HEK293 (cell line): ENCODE measurements around the gene COQ8B.
A peak's percentile ranks its signal among the peaks of the same experiment; 100 is the strongest.
"Not testable (repeated sequence)": the region's sequence is repeated elsewhere in the genome, so short reads cannot be mapped to it uniquely, and the experiment has no call there.

Experiments
- CTCF ChIA-PET: fragments of 350-600 bp; formaldehyde crosslinking; extraction: SDS; loops from one replicate; lab custom pipeline; 2021; ENCODE audit warnings: antibody characterized with exemption; lab: Yijun Ruan, JAX
- POLR2A ChIA-PET: fragments of 300-600 bp; formaldehyde crosslinking; extraction: SDS; loops from one replicate; lab custom pipeline; 2020; ENCODE audit warnings: antibody characterized with exemption, inconsistent platforms; lab: Yijun Ruan, JAX
- H3K27ac ChIP-seq: fragments of 200-500 bp; sonication (Bioruptor generic); 2 replicates; pipeline ENCODE4 v1.5.1; 2014; ENCODE audit warnings: low read depth, low read length, control low read depth, inconsistent platforms; ENCODE audit errors: extremely low read depth
- H3K36me3 ChIP-seq, 2 experiments: fragments of 200-500 bp in 1 of 2; sonication (Bioruptor generic) in 1 of 2; 1 replicate in 1 of 2; 2 replicates in 1 of 2; pipeline ENCODE4 v1.5.1; 2014 to 2017; ENCODE audit warnings: inconsistent platforms in 2 of 2, low read length in 2 of 2; ENCODE audit not compliant: control insufficient read depth in 2 of 2, insufficient read depth in 1 of 2
- H3K4me1 ChIP-seq: fragments of 200-500 bp; sonication (Bioruptor generic); 2 replicates; pipeline ENCODE4 v1.5.1; 2014; ENCODE audit warnings: mild to moderate bottlenecking, low read length, inconsistent platforms; ENCODE audit not compliant: control insufficient read depth, insufficient read depth
- H3K4me3 ChIP-seq: 2 replicates; pipeline ENCODE4 v1.5.1; 2011; ENCODE audit warnings: low read depth, mild to moderate bottlenecking, control low read depth, low read length, moderate library complexity
- H3K9me3 ChIP-seq: fragments of 200-500 bp; sonication (Bioruptor generic); 2 replicates; pipeline ENCODE4 v1.5.1; 2014; ENCODE audit warnings: low read depth, low read length, inconsistent platforms; ENCODE audit not compliant: control insufficient read depth, insufficient read depth
- HOXA7 ChIP-seq: sonication (generic); formaldehyde crosslinking; IDR thresholded peaks from 2 replicates; pipeline ENCODE4 v1.8.1; 2022; ENCODE audit warnings: missing genetic modification reagents, borderline replicate concordance
- MEIS1 ChIP-seq: sonication (generic); formaldehyde crosslinking; IDR thresholded peaks from 2 replicates; pipeline ENCODE4 v1.8.1; 2022; ENCODE audit warnings: missing genetic modification reagents, mild to moderate bottlenecking, borderline replicate concordance
- ZFHX2 ChIP-seq: fragments of 450-650 bp; formaldehyde crosslinking; conservative IDR thresholded peaks from 2 replicates; pipeline ENCODE4 v1.5.1; 2016; ENCODE audit warnings: missing biosample characterization, missing genetic modification characterization
- ZNF202 ChIP-seq: fragments of 450-650 bp; formaldehyde crosslinking; IDR thresholded peaks from 2 replicates; pipeline ENCODE4 v1.5.1; 2016; ENCODE audit warnings: missing biosample characterization, missing genetic modification characterization, borderline replicate concordance
- ZNF214 ChIP-seq: fragments of 450-650 bp; formaldehyde crosslinking; IDR thresholded peaks from 2 replicates; pipeline ENCODE4 v1.5.1; 2017; ENCODE audit warnings: missing biosample characterization, mild to moderate bottlenecking, missing genetic modification characterization, borderline replicate concordance
- ZNF416 ChIP-seq: fragments of 450-650 bp; formaldehyde crosslinking; IDR thresholded peaks from 2 replicates; pipeline ENCODE4 v1.5.1; 2016; ENCODE audit warnings: missing biosample characterization, missing genetic modification characterization
- ZNF521 ChIP-seq: fragments of 450-650 bp; formaldehyde crosslinking; IDR thresholded peaks from 2 replicates; pipeline ENCODE4 v1.5.1; 2017; ENCODE audit warnings: missing biosample characterization, mild to moderate bottlenecking, missing genetic modification characterization
- ZNF660 ChIP-seq: fragments of 450-650 bp; IDR thresholded peaks from 2 replicates; pipeline ENCODE4 v1.5.1; 2018; ENCODE audit warnings: missing biosample characterization, mild to moderate bottlenecking, missing genetic modification characterization
- TF ChIP-seq, protein P1 (sequence below): fragments of 450-650 bp; formaldehyde crosslinking; IDR thresholded peaks from 2 replicates; pipeline ENCODE4 v1.5.1; 2016; ENCODE audit warnings: missing biosample characterization, missing genetic modification characterization
- TF ChIP-seq, protein P2 (sequence below): fragments of 450-650 bp; formaldehyde crosslinking; IDR thresholded peaks from 2 replicates; pipeline ENCODE4 v1.5.1; 2016; ENCODE audit warnings: missing biosample characterization, missing genetic modification characterization, borderline replicate concordance
- TF ChIP-seq, protein P3 (sequence below): fragments of 450-650 bp; formaldehyde crosslinking; IDR thresholded peaks from 2 replicates; pipeline ENCODE4 v1.5.1; 2016; ENCODE audit warnings: missing biosample characterization, missing genetic modification characterization, borderline replicate concordance

COQ8B gene

DNA sequence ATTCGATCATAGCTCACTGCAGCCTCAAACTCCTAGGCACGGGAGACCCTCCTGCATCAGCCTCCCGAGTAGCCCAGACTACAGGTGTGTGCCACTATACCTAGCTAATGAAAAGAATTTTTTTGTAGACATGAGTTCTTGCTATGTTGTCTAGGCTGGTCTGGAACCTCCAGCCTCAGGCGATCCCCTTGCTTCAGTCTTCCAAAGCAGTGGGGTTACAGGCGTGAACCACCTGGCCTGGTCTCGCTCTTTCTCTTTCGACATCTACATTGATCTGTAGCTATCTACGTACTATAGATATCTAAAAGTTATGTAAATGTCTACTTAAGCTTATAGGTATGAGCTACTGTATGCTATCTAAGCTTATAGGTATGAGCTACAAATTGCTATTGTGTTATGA is 58.7 kb downstream of the COQ8B start:
- Histone ChIP-seq H3K4me3 (no peak overlapping the region), H3K36me3 (no peaks in the 10 kb centered on the region), H3K27ac (no peak overlapping the region), H3K4me1 (no peaks in the 10 kb centered on the region; the same call in 1 of the 2 replicates), H3K9me3 (no peaks in the 10 kb centered on the region)
- ChIA-PET POLR2A (interaction anchor here (0.6 to 1.3 kb wide), 2 partner anchors 14 to 310 kb away, joined by 3 read pairs; partner anchors contain the start of genes C19orf47 and PLD3), CTCF (interaction anchor here (0.5 to 4.6 kb wide), 15 partner anchors 12 to 652 kb away, joined by 3 to 49 read pairs (median 4); partner anchors contain the start of gene CCDC97)
- TF ChIP-seq, protein P1, sequence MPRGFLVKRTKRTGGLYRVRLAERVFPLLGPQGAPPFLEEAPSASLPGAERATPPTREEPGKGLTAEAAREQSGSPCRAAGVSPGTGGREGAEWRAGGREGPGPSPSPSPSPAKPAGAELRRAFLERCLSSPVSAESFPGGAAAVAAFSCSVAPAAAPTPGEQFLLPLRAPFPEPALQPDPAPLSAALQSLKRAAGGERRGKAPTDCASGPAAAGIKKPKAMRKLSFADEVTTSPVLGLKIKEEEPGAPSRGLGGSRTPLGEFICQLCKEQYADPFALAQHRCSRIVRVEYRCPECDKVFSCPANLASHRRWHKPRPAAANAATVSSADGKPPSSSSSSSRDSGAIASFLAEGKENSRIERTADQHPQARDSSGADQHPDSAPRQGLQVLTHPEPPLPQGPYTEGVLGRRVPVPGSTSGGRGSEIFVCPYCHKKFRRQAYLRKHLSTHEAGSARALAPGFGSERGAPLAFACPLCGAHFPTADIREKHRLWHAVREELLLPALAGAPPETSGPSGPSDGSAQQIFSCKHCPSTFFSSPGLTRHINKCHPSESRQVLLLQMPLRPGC (tag by site-specific recombination) = no peak
- TF ChIP-seq, protein P2, sequence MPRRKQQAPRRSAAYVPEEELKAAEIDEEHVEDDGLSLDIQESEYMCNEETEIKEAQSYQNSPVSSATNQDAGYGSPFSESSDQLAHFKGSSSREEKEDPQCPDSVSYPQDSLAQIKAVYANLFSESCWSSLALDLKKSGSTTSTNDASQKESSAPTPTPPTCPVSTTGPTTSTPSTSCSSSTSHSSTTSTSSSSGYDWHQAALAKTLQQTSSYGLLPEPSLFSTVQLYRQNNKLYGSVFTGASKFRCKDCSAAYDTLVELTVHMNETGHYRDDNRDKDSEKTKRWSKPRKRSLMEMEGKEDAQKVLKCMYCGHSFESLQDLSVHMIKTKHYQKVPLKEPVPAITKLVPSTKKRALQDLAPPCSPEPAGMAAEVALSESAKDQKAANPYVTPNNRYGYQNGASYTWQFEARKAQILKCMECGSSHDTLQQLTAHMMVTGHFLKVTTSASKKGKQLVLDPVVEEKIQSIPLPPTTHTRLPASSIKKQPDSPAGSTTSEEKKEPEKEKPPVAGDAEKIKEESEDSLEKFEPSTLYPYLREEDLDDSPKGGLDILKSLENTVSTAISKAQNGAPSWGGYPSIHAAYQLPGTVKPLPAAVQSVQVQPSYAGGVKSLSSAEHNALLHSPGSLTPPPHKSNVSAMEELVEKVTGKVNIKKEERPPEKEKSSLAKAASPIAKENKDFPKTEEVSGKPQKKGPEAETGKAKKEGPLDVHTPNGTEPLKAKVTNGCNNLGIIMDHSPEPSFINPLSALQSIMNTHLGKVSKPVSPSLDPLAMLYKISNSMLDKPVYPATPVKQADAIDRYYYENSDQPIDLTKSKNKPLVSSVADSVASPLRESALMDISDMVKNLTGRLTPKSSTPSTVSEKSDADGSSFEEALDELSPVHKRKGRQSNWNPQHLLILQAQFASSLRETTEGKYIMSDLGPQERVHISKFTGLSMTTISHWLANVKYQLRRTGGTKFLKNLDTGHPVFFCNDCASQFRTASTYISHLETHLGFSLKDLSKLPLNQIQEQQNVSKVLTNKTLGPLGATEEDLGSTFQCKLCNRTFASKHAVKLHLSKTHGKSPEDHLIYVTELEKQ (tag by site-specific recombination) = no peak
- TF ChIP-seq ZNF521 (tag by site-specific recombination) = no peak
- no peak for TF ChIP-seq ZNF416 (tag by site-specific recombination)
- TF ChIP-seq ZNF214 (tag by site-specific recombination) = no peak
- TF ChIP-seq, all 188 proteins: peak for 0

DNA sequence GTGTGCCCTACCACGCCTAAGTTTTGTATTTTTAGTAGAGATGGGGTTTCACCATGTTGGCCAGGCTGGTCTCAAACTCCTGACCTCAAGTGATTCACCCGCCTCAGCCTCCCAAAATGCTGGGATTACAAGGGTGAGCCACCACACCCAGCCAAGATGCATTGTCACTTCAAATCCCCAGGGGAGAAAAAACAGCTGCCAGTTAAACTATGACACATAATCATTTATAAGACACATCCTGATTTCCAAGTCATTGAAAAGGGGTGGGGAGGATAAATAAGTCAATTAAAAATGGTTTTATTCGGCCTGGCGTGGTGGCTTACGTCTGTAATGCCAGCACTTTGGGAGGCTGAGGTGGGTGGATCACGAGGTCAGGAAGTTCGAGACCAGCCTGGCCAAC is 61.0 kb downstream of the COQ8B start:
- H3K4me1 ChIP-seq, H3K4me3 ChIP-seq, H3K27ac ChIP-seq, H3K36me3 ChIP-seq, POLR2A ChIA-PET, H3K9me3 ChIP-seq: not testable (repeated sequence)
- CTCF ChIA-PET = interaction anchor here (0.6 to 7.0 kb wide), 9 partner anchors 8 to 1897 kb away, joined by 3 to 54 read pairs (median 4); no protein-coding TSS in a partner anchor

DNA sequence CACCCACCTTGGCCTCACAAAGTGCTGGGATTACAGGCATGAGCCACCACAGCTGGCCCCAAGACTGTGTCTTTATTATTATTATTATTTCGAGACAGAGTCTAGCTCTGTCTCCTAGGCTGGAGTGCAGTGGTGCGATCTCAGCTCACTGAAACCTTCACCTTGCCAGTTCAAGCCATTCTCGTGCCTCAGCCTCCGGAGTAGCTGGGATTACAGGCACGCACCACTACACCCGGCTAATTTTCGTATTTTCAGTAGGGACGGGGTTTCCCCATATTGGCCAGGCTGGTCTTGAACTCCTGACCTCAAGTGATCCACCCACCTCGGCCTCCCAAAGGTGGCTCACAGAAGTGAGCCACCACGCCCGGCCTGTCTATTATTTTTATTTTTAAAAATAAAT is 64.4 kb downstream of the COQ8B start:
- H3K4me1 ChIP-seq, H3K36me3 ChIP-seq, H3K4me3 ChIP-seq, H3K27ac ChIP-seq: not testable (repeated sequence)
- TF ChIP-seq ZFHX2 (tag by site-specific recombination) = 0 out of 2 replicates have a peak, but pooled peaks have one; percentile 18
- TF ChIP-seq, all 188 proteins: peak for 1; not testable (repeated sequence) for 187
- ChIA-PET CTCF (interaction anchor here (1.5 to 7.0 kb wide), 2 partner anchors 17 to 55 kb away, joined by 4 to 54 read pairs; no protein-coding TSS in a partner anchor), POLR2A (interaction anchor here (0.6 kb wide), 1 partner anchor 611 kb away, joined by 6 read pairs; no protein-coding TSS in a partner anchor)
- H3K9me3 ChIP-seq = not testable (repeated sequence)

DNA sequence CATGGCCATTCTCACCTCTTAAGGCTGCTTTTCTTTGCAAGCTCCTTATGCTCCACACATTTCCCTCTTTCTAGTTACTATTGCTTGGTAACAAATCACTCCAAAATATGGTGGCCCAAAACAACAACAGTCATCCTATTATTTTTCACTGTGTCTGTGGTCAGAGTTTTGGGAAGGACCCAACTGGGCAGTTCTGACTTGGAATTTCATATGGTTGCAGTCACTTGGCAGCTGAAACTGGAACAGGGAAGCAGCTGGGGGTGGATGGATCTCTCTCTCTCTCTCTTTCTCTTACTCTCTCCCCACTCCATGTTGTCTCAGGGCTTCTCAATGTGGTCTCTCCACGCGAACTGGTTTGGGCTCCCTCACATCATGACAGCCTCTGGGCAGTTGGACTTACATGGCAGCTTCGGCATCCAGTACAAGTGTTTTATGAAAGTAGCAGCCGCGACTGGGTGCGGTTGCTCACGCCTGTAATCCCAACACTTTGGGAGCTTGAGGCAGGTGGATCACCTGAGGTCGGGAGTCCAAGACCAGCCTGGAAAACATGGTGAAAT is 65.9 kb downstream of the COQ8B start:
- Histone ChIP-seq H3K27ac (no peak overlapping the region), H3K9me3 (no peaks in the 10 kb centered on the region)
- CTCF ChIA-PET = interaction anchor here (0.5 to 7.0 kb wide), 7 partner anchors 12 to 503 kb away, joined by 3 to 54 read pairs (median 3); no protein-coding TSS in a partner anchor
- TF ChIP-seq ZNF202 (tag by site-specific recombination) (no peak), ZNF660 (tag by site-specific recombination) (no peak), MEIS1 (no peak), HOXA7 (CRISPR knock-in tag) (no peak)
- TF ChIP-seq, protein P3, sequence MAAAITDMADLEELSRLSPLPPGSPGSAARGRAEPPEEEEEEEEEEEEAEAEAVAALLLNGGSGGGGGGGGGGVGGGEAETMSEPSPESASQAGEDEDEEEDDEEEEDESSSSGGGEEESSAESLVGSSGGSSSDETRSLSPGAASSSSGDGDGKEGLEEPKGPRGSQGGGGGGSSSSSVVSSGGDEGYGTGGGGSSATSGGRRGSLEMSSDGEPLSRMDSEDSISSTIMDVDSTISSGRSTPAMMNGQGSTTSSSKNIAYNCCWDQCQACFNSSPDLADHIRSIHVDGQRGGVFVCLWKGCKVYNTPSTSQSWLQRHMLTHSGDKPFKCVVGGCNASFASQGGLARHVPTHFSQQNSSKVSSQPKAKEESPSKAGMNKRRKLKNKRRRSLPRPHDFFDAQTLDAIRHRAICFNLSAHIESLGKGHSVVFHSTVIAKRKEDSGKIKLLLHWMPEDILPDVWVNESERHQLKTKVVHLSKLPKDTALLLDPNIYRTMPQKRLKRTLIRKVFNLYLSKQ (tag by site-specific recombination) = no peak
- TF ChIP-seq, all 188 proteins: peak for 0
- H3K4me1 ChIP-seq = peaks cover 11% of the 10 kb centered on the region
- H3K4me3 ChIP-seq = no peak overlapping the region
- POLR2A ChIA-PET = interaction anchor here (0.7 kb wide), 1 partner anchor 80 kb away, joined by 3 read pairs; no protein-coding TSS in a partner anchor
- no peaks in the 10 kb centered on the region for H3K36me3 ChIP-seq
